OCI-LY1 (cell line): ENCODE measurements around the gene CDSN.

ENCODE experiments used
- H2AFZ ChIP-seq: fragments of 200-600 bp; sonication (generic), shearing (Covaris generic); 2 replicates; pipeline ENCODE4 v1.6.0; 2014; ENCODE audit warnings: antibody characterized with exemption, mild to moderate bottlenecking, low read length
- H3F3A ChIP-seq: fragments of 200-600 bp; sonication (generic), shearing (Covaris generic); 2 replicates; pipeline ENCODE4 v1.6.0; 2014; ENCODE audit warnings: mild to moderate bottlenecking, antibody characterized with exemption, low read length, moderate library complexity; ENCODE audit not compliant: insufficient read depth
- H3K27ac ChIP-seq: fragments of 200-600 bp; sonication (generic); 2 replicates; pipeline ENCODE4 v1.5.1; 2014; ENCODE audit warnings: low read length, mixed run types, mild to moderate bottlenecking, low read depth; ENCODE audit not compliant: poor library complexity, severe bottlenecking
- H3K27me3 ChIP-seq: fragments of 200-600 bp; sonication (generic); 2 replicates; pipeline ENCODE4 v1.6.0; 2014; ENCODE audit warnings: antibody characterized with exemption, mild to moderate bottlenecking, low read length, moderate library complexity; ENCODE audit not compliant: insufficient read depth
- H3K36me3 ChIP-seq: fragments of 200-600 bp; sonication (generic); 2 replicates; pipeline ENCODE4 v1.6.1; 2014; ENCODE audit warnings: mild to moderate bottlenecking, antibody characterized with exemption, low read length, moderate library complexity, mixed read lengths; ENCODE audit not compliant: insufficient read depth
- H3K4me1 ChIP-seq: fragments of 200-600 bp; sonication (generic); 2 replicates; pipeline ENCODE4 v1.5.1; 2014; ENCODE audit warnings: mild to moderate bottlenecking, low read length, moderate library complexity; ENCODE audit not compliant: insufficient read depth, severe bottlenecking
- H3K4me2 ChIP-seq: fragments of 200-600 bp; sonication (generic), shearing (Covaris generic); 2 replicates; pipeline ENCODE4 v1.6.1; 2014; ENCODE audit warnings: low read length
- H3K4me3 ChIP-seq: fragments of 200-600 bp; sonication (generic); 2 replicates; pipeline ENCODE4 v1.5.1; 2014; ENCODE audit warnings: low read length, low read depth, mild to moderate bottlenecking, mixed read lengths; ENCODE audit not compliant: poor library complexity, severe bottlenecking
- H3K79me2 ChIP-seq: fragments of 200-600 bp; shearing (Covaris generic); 2 replicates; pipeline ENCODE4 v1.6.1; 2016; ENCODE audit warnings: mixed run types, low read length, mixed read lengths; ENCODE audit not compliant: insufficient read depth
- H3K9ac ChIP-seq: fragments of 200-600 bp; sonication (generic), shearing (Covaris generic); 2 replicates; pipeline ENCODE4 v1.6.1; 2014; ENCODE audit warnings: mild to moderate bottlenecking, low read length, mixed read lengths
- H3K9me2 ChIP-seq: fragments of 200-600 bp; sonication (generic), shearing (Covaris generic); 2 replicates; pipeline ENCODE4 v1.6.1; 2014; ENCODE audit warnings: low read depth, mild to moderate bottlenecking, low read length, mixed read lengths
- H3K9me3 ChIP-seq: fragments of 200-600 bp; shearing (Covaris generic); 2 replicates; pipeline ENCODE4 v1.6.1; 2014; ENCODE audit warnings: low read length, mixed read lengths
- H4K20me1 ChIP-seq: fragments of 200-600 bp; sonication (generic), shearing (Covaris generic); 2 replicates; pipeline ENCODE4 v1.6.0; 2016; ENCODE audit warnings: mild to moderate bottlenecking, low read length; ENCODE audit not compliant: insufficient read depth
- CTCF ChIP-seq: fragments of 200-600 bp; sonication (generic), shearing (Covaris generic); IDR thresholded peaks from 2 replicates; pipeline ENCODE4 v1.5.1; 2017; ENCODE audit warnings: mild to moderate bottlenecking, antibody characterized with exemption, low read length, moderate library complexity, mixed read lengths
- EZH2 ChIP-seq: fragments of 200-600 bp; sonication (generic), shearing (Covaris generic); IDR thresholded peaks from 2 replicates; pipeline ENCODE4 v1.8.0; 2017; ENCODE audit warnings: borderline replicate concordance, mixed run types, mild to moderate bottlenecking, antibody characterized with exemption, low read length, moderate library complexity, mixed read lengths

CDSN gene

GRCh38 chr6:31079656-31080261 lies 40.5 kb downstream of the CDSN start:
- TF ChIP-seq EZH2 (no peak), CTCF (peak; percentile 82)
- Histone ChIP-seq H3K36me3 (no peaks in the 10 kb centered on the region), H3K9me3 (no peaks in the 10 kb centered on the region), H3F3A (no peaks in the 10 kb centered on the region; the same call in 1 of the 2 replicates), H3K4me2 (no peak overlapping the region), H2AFZ (no peak overlapping the region), H3K9ac (no peak overlapping the region), H3K79me2 (no peaks in the 10 kb centered on the region), H3K4me1 (no peaks in the 10 kb centered on the region), H3K27ac (no peak overlapping the region), H3K9me2 (no peaks in the 10 kb centered on the region), H3K4me3 (no peak overlapping the region), H3K27me3 (no peaks in the 10 kb centered on the region), H4K20me1 (no peaks in the 10 kb centered on the region)

- H2AFZ ChIP-seq: no peak overlapping the region
- H3F3A ChIP-seq: no peaks in the 10 kb centered on the region
- no peaks in the 10 kb centered on the region for H3K27me3 ChIP-seq
- TF ChIP-seq EZH2 (no peak), CTCF (no peak)
- no peak overlapping the region for H3K27ac ChIP-seq
- H3K4me2 ChIP-seq: no peak overlapping the region
- no peaks in the 10 kb centered on the region for H3K4me1 ChIP-seq
- no peaks in the 10 kb centered on the region for H3K79me2 ChIP-seq
- H3K9me2 ChIP-seq: no peaks in the 10 kb centered on the region
- H3K36me3 ChIP-seq: no peaks in the 10 kb centered on the region
- no peaks in the 10 kb centered on the region for H4K20me1 ChIP-seq
- H3K4me3 ChIP-seq: no peak overlapping the region
- no peak overlapping the region for H3K9ac ChIP-seq
- H3K9me3 ChIP-seq: no peaks in the 10 kb centered on the region
Measured at GRCh38 chr6:31076611-31077010, 43.6 kb downstream of the CDSN start.

GRCh38 chr6:31075528-31075927 lies 44.7 kb downstream of the CDSN start:
- Histone ChIP-seq H3K4me3 (no peak overlapping the region), H3K79me2 (no peaks in the 10 kb centered on the region), H3K9me2 (no peaks in the 10 kb centered on the region), H3K27me3 (no peaks in the 10 kb centered on the region), H3K4me1 (no peaks in the 10 kb centered on the region), H4K20me1 (no peaks in the 10 kb centered on the region), H3K36me3 (no peaks in the 10 kb centered on the region), H3K9ac (no peak overlapping the region), H3K27ac (no peak overlapping the region), H3K9me3 (no peaks in the 10 kb centered on the region), H3K4me2 (no peak overlapping the region), H2AFZ (no peak overlapping the region), H3F3A (no peaks in the 10 kb centered on the region)
- TF ChIP-seq CTCF: no peak
- TF ChIP-seq EZH2: no peak
